SK-N-SH treated with all-trans-retinoic acid at 6 μM for 48 hours (cell line): ENCODE results near the gene MAP3K2.

Source experiments
- ATAC-seq: fragments of 200-7000 bp; cut with Tn5 transposase; 3 replicates; pipeline ENCODE4 v1.9.1; 2020; ENCODE audit warnings: mild to moderate bottlenecking, moderate library complexity
- ARNTL ChIP-seq: fragments of 450-650 bp; formaldehyde crosslinking; IDR thresholded peaks from 2 replicates; pipeline ENCODE4 v1.5.0; 2020; ENCODE audit warnings: low read depth, mild to moderate bottlenecking, moderate library complexity, borderline replicate concordance
- BACH2 ChIP-seq: fragments of 250-450 bp; sonication (Bioruptor Pico); IDR thresholded peaks from 2 replicates; pipeline ENCODE4 v1.9.0; 2021; ENCODE audit warnings: mild to moderate bottlenecking, borderline replicate concordance
- CREB5 ChIP-seq: fragments of 250-450 bp; sonication (Bioruptor Pico); IDR thresholded peaks from 2 replicates; pipeline ENCODE4 v1.5.1; 2020; ENCODE audit warnings: low read depth, mild to moderate bottlenecking, moderate library complexity
- CSRNP3 ChIP-seq: fragments of 250-450 bp; sonication (Bioruptor Pico); IDR thresholded peaks from 2 replicates; pipeline ENCODE4 v1.5.1; 2021; ENCODE audit warnings: mild to moderate bottlenecking, moderate library complexity
- ESRRG ChIP-seq: fragments of 250-450 bp; sonication (Bioruptor Pico); IDR thresholded peaks from 2 replicates; pipeline ENCODE4 v1.6.1; 2021; ENCODE audit warnings: mild to moderate bottlenecking
- GLIS3 ChIP-seq: fragments of 250-450 bp; sonication (Bioruptor Pico); IDR thresholded peaks from 2 replicates; pipeline ENCODE4 v1.5.0; 2020; ENCODE audit warnings: mild to moderate bottlenecking, moderate library complexity
- ISL1 ChIP-seq: fragments of 250-450 bp; sonication (Bioruptor Pico); IDR thresholded peaks from 2 replicates; pipeline ENCODE4 v2.1.2; 2022; ENCODE audit warnings: mild to moderate bottlenecking, moderate library complexity
- OSR1 ChIP-seq: fragments of 250-450 bp; sonication (Bioruptor Pico); IDR thresholded peaks from 2 replicates; pipeline ENCODE4 v1.8.0; 2022; ENCODE audit warnings: moderate library complexity, mild to moderate bottlenecking, inconsistent platforms
- PATZ1 ChIP-seq: fragments of 250-450 bp; sonication (Bioruptor Pico); IDR thresholded peaks from 2 replicates; pipeline ENCODE4 v1.8.0; 2020; ENCODE audit warnings: mild to moderate bottlenecking, moderate library complexity, borderline replicate concordance
- RARB ChIP-seq: fragments of 250-450 bp; sonication (Bioruptor Pico); IDR thresholded peaks from 2 replicates; pipeline ENCODE4 v1.8.0; 2021; ENCODE audit warnings: mild to moderate bottlenecking, moderate library complexity
- SNAI2 ChIP-seq: fragments of 250-450 bp; sonication (Bioruptor Pico); IDR thresholded peaks from 2 replicates; pipeline ENCODE4 v1.5.0; 2020; ENCODE audit warnings: mild to moderate bottlenecking, moderate library complexity
- TCF4 ChIP-seq: fragments of 250-450 bp; sonication (Bioruptor Pico); IDR thresholded peaks from 2 replicates; pipeline ENCODE4 v1.8.0; 2021; ENCODE audit warnings: mild to moderate bottlenecking, moderate library complexity, borderline replicate concordance
- TOX ChIP-seq: fragments of 250-450 bp; sonication (Bioruptor Pico); IDR thresholded peaks from 2 replicates; pipeline ENCODE4 v1.8.0; 2021; ENCODE audit warnings: mild to moderate bottlenecking, moderate library complexity, borderline replicate concordance
- ZFP3 ChIP-seq: fragments of 250-450 bp; sonication (Bioruptor Pico); IDR thresholded peaks from 2 replicates; pipeline ENCODE4 v1.5.0; 2020; ENCODE audit warnings: mild to moderate bottlenecking, moderate library complexity
- ZNF565 ChIP-seq: fragments of 450-650 bp; formaldehyde crosslinking; conservative IDR thresholded peaks from 2 replicates; pipeline ENCODE4 v1.5.0; 2020; ENCODE audit warnings: low read depth, mild to moderate bottlenecking, moderate library complexity
- ZNF70 ChIP-seq: fragments of 450-650 bp; formaldehyde crosslinking; IDR thresholded peaks from 2 replicates; pipeline ENCODE4 v1.5.0; 2020; ENCODE audit warnings: mild to moderate bottlenecking, moderate library complexity
- TF ChIP-seq, protein P1 (sequence below): fragments of 250-450 bp; sonication (Bioruptor Pico); IDR thresholded peaks from 2 replicates; pipeline ENCODE4 v1.5.0; 2020; ENCODE audit warnings: mild to moderate bottlenecking, moderate library complexity
- TF ChIP-seq, protein P2 (sequence below): fragments of 250-450 bp; sonication (Bioruptor Pico); IDR thresholded peaks from 2 replicates; pipeline ENCODE4 v1.8.0; 2021; ENCODE audit warnings: low read depth, mild to moderate bottlenecking, moderate library complexity, borderline replicate concordance

MAP3K2 gene

DNA sequence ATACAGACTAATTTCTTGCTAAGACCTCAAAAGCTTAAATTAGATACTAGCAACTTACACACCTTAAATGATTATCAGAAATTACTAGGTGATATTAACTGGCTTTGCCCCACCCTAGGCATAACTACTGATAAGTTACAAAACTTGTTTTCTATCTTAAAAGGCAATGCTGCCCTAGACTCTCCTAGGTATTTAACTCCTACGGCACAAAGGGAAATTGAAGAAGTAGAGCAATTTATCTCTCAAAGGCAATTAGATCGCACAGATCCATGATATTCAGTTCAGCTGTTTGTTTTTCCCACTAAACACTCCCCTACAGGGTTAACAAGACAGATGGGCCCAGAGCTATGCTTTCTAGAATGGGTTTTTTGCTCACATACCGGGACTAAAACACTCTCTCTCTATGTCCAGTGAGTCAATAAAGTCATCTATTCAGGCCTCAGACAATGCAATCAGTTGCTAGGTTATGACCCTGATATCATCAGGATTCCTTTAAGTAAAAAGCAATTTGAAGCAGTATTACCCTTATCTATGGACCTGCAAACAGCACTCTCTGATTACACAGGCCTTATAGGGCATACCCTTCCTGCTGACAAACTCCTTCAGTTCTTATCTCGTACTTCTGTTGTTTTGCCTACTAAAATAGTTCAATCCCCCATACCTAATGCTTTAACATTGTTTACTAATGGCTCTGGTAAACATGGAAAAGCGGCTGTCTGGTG is 14.3 kb downstream of the MAP3K2 start (continued):
- TF ChIP-seq, protein P1, sequence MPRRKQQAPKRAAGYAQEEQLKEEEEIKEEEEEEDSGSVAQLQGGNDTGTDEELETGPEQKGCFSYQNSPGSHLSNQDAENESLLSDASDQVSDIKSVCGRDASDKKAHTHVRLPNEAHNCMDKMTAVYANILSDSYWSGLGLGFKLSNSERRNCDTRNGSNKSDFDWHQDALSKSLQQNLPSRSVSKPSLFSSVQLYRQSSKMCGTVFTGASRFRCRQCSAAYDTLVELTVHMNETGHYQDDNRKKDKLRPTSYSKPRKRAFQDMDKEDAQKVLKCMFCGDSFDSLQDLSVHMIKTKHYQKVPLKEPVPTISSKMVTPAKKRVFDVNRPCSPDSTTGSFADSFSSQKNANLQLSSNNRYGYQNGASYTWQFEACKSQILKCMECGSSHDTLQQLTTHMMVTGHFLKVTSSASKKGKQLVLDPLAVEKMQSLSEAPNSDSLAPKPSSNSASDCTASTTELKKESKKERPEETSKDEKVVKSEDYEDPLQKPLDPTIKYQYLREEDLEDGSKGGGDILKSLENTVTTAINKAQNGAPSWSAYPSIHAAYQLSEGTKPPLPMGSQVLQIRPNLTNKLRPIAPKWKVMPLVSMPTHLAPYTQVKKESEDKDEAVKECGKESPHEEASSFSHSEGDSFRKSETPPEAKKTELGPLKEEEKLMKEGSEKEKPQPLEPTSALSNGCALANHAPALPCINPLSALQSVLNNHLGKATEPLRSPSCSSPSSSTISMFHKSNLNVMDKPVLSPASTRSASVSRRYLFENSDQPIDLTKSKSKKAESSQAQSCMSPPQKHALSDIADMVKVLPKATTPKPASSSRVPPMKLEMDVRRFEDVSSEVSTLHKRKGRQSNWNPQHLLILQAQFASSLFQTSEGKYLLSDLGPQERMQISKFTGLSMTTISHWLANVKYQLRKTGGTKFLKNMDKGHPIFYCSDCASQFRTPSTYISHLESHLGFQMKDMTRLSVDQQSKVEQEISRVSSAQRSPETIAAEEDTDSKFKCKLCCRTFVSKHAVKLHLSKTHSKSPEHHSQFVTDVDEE (CRISPR knock-in tag): no peak
- TF ChIP-seq CREB5 (CRISPR knock-in tag): no peak

GRCh38 chr2:127371037-127371436 is 16.7 kb downstream of the MAP3K2 start:
- no peak for TF ChIP-seq ISL1 (CRISPR knock-in tag)
- TF ChIP-seq RARB (CRISPR knock-in tag): no peak
- TF ChIP-seq CREB5 (CRISPR knock-in tag): no peak
- TF ChIP-seq GLIS3 (CRISPR knock-in tag): no peak
- no peak for TF ChIP-seq OSR1 (CRISPR knock-in tag)
- TF ChIP-seq, protein P2, sequence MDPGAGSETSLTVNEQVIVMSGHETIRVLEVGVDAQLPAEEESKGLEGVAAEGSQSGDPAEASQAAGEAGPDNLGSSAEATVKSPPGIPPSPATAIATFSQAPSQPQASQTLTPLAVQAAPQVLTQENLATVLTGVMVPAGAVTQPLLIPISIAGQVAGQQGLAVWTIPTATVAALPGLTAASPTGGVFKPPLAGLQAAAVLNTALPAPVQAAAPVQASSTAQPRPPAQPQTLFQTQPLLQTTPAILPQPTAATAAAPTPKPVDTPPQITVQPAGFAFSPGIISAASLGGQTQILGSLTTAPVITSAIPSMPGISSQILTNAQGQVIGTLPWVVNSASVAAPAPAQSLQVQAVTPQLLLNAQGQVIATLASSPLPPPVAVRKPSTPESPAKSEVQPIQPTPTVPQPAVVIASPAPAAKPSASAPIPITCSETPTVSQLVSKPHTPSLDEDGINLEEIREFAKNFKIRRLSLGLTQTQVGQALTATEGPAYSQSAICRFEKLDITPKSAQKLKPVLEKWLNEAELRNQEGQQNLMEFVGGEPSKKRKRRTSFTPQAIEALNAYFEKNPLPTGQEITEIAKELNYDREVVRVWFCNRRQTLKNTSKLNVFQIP (CRISPR knock-in tag): no peak
- TF ChIP-seq ZNF565 (CRISPR knock-in tag): no peak
- no peak for TF ChIP-seq TCF4 (CRISPR knock-in tag)
- ATAC-seq: no peak

GRCh38 chr2:127370010-127370409 is 17.8 kb downstream of the MAP3K2 start:
- no peak for ATAC-seq

DNA sequence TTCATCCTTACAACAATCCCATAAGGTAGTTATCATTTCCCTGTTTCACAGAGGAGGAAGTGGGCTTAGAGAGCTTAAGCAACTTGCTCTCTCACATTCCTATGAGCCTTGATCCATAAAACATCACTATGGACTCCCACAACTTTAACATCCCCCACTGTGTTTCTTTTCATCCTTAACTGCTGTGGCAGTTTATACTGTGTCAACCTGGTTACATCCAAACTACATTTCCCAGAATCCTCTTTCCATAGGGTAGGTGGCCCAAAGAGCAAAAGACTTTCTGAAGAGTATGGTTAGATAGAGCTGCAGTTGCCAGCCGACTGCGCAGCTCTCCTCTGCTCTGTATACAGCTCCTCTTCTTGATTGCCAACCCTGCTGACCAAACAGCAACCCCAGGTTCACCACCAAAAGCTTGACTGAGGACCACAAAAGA is 22.5 kb downstream of the MAP3K2 start:
- ATAC-seq: peak; percentile 32
- TF ChIP-seq ZFP3 (no peak), OSR1 (CRISPR knock-in tag) (no peak), CSRNP3 (CRISPR knock-in tag) (no peak), TCF4 (CRISPR knock-in tag) (no peak), BACH2 (CRISPR knock-in tag) (no peak), SNAI2 (CRISPR knock-in tag) (no peak), PATZ1 (CRISPR knock-in tag) (no peak), TOX (CRISPR knock-in tag) (no peak)

More at GRCh38 chr2:127370010-127370409, 17.8 kb downstream of the MAP3K2 start:
- TF ChIP-seq ESRRG (CRISPR knock-in tag) (no peak), GLIS3 (CRISPR knock-in tag) (no peak), ARNTL (no peak), CSRNP3 (CRISPR knock-in tag) (no peak), TCF4 (CRISPR knock-in tag) (no peak), ZNF70 (CRISPR knock-in tag) (no peak), TOX (CRISPR knock-in tag) (no peak)
- TF ChIP-seq, protein P2 (CRISPR knock-in tag): no peak
